A549 (cell line): ENCODE results near the gene PPP2R5C.

ENCODE experiments used
- HDAC2 ChIP-seq: fragments of 200-600 bp; sonication (generic); IDR thresholded peaks from 2 replicates; pipeline ENCODE4 v1.6.1; 2016
- MAX ChIP-seq: IDR thresholded peaks from 2 replicates; pipeline ENCODE4 v1.6.1; 2012
- POLR2A ChIP-seq: IDR thresholded peaks from 2 replicates; pipeline ENCODE4 v1.6.1; 2012; ENCODE audit warnings: mild to moderate bottlenecking, low read length

GRCh38 chr14:101823511-101824120, 62.1 kb downstream of the PPP2R5C start:
- TF ChIP-seq HDAC2 (no peak), MAX (no peak), POLR2A (no peak)
